Rectal smooth muscle tissue (tissue), 1 donor: ENCODE data around the gene NPW.
"Not testable (repeated sequence)": the region's sequence is repeated elsewhere in the genome, so short reads cannot be mapped to it uniquely, and the experiment has no call there.

ENCODE experiments used
- H3K27ac ChIP-seq: one replicate; pipeline ENCODE4 v1.7.0; 2013; ENCODE audit warnings: low read depth, low read length, inconsistent platforms
- H3K27me3 ChIP-seq: one replicate; pipeline ENCODE4 v1.7.0; 2013; ENCODE audit warnings: low read length; ENCODE audit not compliant: control insufficient read depth, insufficient read depth
- H3K36me3 ChIP-seq: one replicate; pipeline ENCODE4 v1.7.0; 2013; ENCODE audit warnings: low read length; ENCODE audit not compliant: control insufficient read depth, insufficient read depth
- H3K4me1 ChIP-seq: one replicate; pipeline ENCODE4 v1.7.0; 2013; ENCODE audit warnings: low read length; ENCODE audit not compliant: control insufficient read depth, insufficient read depth
- H3K4me3 ChIP-seq: one replicate; pipeline ENCODE4 v1.7.0; 2013; ENCODE audit warnings: low read length
- H3K9ac ChIP-seq: one replicate; pipeline ENCODE4 v1.7.0; 2013; ENCODE audit warnings: low read length

NPW gene

GRCh38 chr16:2007081-2007836 is 12.3 kb upstream of the NPW start:
- peak overlapping the region; percentile 30 for H3K4me3 ChIP-seq
- no peak overlapping the region for H3K27ac ChIP-seq

GRCh38 chr16:2008009-2008526 is 11.5 kb upstream of the NPW start:
- H3K36me3 ChIP-seq: peaks cover 7% of the 10 kb centered on the region
- H3K27ac ChIP-seq: no peak overlapping the region
- H3K9ac ChIP-seq: peak overlapping the region; percentile 19
- H3K4me1 ChIP-seq: peaks cover 32% of the 10 kb centered on the region
- H3K4me3 ChIP-seq: peak overlapping the region; percentile 81
- H3K27me3 ChIP-seq: no peaks in the 10 kb centered on the region

More at GRCh38 chr16:2007081-2007836, 12.3 kb upstream of the NPW start:
- Histone ChIP-seq H3K9ac (peak overlapping the region; percentile 19), H3K4me1 (peaks cover 32% of the 10 kb centered on the region), H3K36me3 (peaks cover 11% of the 10 kb centered on the region), H3K27me3 (no peaks in the 10 kb centered on the region)

DNA sequence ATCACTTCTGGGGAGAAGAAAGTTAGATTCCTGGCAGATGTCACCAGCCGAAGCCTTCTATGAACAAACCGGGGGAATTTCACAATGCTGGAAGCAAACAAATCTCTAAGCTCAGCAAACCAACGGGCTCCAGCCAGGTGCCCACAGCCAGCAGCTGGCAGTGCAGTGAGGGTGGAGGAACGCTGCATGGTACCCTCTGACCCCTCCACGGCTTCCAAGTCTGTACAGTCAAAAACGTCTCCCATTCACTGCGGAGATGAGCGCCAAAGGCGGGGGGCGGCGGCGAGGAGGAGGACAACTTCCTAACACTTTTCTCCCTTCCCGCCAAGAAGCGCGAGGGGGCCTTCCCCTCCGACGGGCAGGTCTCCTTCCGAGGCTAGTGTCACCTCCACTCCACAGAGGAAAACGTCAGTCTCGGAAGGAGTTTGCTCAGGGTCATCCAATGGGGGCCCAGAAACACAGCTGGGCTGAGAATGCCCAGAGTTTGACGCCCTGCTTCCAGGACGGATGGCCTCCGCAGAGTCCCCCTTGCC is 10.9 kb upstream of the NPW start:
- H3K27ac ChIP-seq: peak overlapping the region; percentile 70
- peak overlapping the region; percentile 75 for H3K9ac ChIP-seq
- peaks cover 32% of the 10 kb centered on the region for H3K4me1 ChIP-seq
- no peaks in the 10 kb centered on the region for H3K27me3 ChIP-seq
- peak overlapping the region; percentile 81 for H3K4me3 ChIP-seq
- H3K36me3 ChIP-seq: peaks cover 2% of the 10 kb centered on the region

GRCh38 chr16:2009164-2009711 is 10.3 kb upstream of the NPW start:
- H3K27ac ChIP-seq: peak overlapping the region; percentile 70
- peak overlapping the region; percentile 81 for H3K4me3 ChIP-seq
- peaks cover 28% of the 10 kb centered on the region for H3K4me1 ChIP-seq
- H3K36me3 ChIP-seq: peaks cover 2% of the 10 kb centered on the region
- H3K27me3 ChIP-seq: no peaks in the 10 kb centered on the region
- H3K9ac ChIP-seq: peak overlapping the region; percentile 75

- Histone ChIP-seq H3K27ac (peak within 1 kb of the TSS; percentile 91), H3K9ac (peak within 1 kb of the TSS; percentile 75), H3K27me3 (no peaks in the 10 kb centered on the region), H3K4me1 (peaks cover 24% of the 10 kb centered on the region), H3K36me3 (peaks cover 2% of the 10 kb centered on the region), H3K4me3 (peak within 1 kb of the TSS; percentile 84)
Measured at GRCh38 chr16:2009791-2010510, 9.6 kb upstream of the NPW start, which contains the start of gene ZNF598. Gene ZNF598, minus strand, starts transcription at chr16:2009821.

GRCh38 chr16:2011726-2012125 is 7.9 kb upstream of the NPW start:
- not testable (repeated sequence) for H3K36me3 ChIP-seq, H3K27me3 ChIP-seq, H3K9ac ChIP-seq, H3K4me3 ChIP-seq, H3K27ac ChIP-seq
- peaks cover 23% of the 10 kb centered on the region for H3K4me1 ChIP-seq

DNA sequence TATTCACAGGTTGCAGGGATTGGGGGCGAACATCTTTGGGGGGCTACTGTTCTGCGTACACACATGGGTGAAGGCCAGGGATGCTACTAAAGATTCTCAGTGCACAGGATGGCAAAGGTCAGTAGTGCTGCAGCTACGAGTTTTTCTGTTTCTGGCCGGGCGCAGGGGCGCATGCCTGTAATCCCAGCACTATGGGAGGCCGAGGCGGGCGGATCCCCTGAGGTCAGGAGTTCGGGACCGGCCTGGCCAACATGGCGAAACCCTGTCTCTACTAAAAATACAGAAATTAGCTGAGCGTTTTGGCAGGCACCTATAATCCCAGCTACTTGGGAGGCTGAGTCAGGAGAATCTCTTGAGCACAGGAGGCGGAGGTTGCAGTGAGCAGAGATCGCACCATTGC is 6.1 kb upstream of the NPW start:
- Histone ChIP-seq H3K27me3 (no peaks in the 10 kb centered on the region), H3K36me3 (no peaks in the 10 kb centered on the region), H3K4me1 (peaks cover 12% of the 10 kb centered on the region), H3K4me3 (no peak overlapping the region), H3K9ac (no peak overlapping the region), H3K27ac (no peak overlapping the region)

DNA sequence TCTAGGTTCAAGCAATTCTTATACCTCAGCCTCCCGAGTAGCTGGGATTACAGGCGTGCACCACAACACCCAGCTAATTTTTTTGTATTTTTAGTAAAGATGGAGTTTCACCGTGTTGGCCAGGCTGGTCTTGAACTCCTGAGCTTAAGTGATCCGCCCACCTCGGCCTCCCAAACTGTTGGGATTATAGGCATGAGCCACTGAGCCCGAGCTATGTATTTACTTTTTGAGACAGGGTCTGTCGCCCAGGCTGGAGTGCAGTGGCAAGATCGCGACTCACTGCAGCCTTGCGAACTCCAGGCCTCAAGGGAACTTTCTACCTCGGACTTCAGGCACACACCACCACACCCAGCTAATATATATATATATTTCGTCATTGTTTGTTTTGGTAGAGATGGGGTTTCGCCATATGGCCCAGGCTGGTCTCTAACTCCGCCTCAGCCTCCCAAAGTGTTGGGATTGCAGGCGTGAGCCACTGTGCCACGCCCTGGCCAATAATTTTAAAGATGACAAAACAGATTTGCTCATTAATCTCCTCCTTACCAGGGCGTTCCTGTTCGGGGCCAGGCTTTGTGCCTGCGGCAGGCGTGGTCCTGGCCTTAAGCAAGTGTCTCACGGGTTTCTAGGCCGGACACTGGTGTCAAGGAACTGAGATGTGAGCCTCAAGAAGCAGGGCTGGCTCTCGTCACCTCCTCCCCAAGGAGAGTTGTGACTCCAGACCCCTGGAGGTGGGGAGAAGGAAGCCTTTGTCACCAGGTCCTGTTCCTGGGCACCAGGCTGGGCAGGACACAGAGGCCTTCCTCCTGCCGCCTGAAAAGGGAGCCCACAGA is 4.3 kb upstream of the NPW start:
- Histone ChIP-seq H3K27ac (no peak overlapping the region), H3K4me1 (peaks cover 3% of the 10 kb centered on the region), H3K9ac (peak overlapping the region; percentile 16), H3K4me3 (no peak overlapping the region), H3K36me3 (no peaks in the 10 kb centered on the region), H3K27me3 (peaks cover 14% of the 10 kb centered on the region)

- Histone ChIP-seq H3K27me3 (peaks cover 19% of the 10 kb centered on the region), H3K36me3 (no peaks in the 10 kb centered on the region), H3K4me1 (no peaks in the 10 kb centered on the region), H3K4me3 (no peak overlapping the region), H3K9ac (peak overlapping the region; percentile 16), H3K27ac (no peak overlapping the region)
Measured at GRCh38 chr16:2015947-2016208, 3.7 kb upstream of the NPW start.

GRCh38 chr16:2016407-2016922 is 3.1 kb upstream of the NPW start:
- H3K36me3 ChIP-seq: no peaks in the 10 kb centered on the region
- no peaks in the 10 kb centered on the region for H3K4me1 ChIP-seq
- no peak overlapping the region for H3K9ac ChIP-seq
- H3K27me3 ChIP-seq: peaks cover 19% of the 10 kb centered on the region
- no peak overlapping the region for H3K4me3 ChIP-seq
- no peak overlapping the region for H3K27ac ChIP-seq

GRCh38 chr16:2019921-2020831 is 591 bp downstream of the NPW start:
- H3K27me3 ChIP-seq: peaks cover 22% of the 10 kb centered on the region
- no peak overlapping the region for H3K27ac ChIP-seq
- peaks cover 6% of the 10 kb centered on the region for H3K4me1 ChIP-seq
- no peaks in the 10 kb centered on the region for H3K36me3 ChIP-seq
- H3K4me3 ChIP-seq: no peak overlapping the region
- no peak overlapping the region for H3K9ac ChIP-seq
